CD4-positive, alpha-beta T cell treated with Interleukin-1 beta for 1 hour (primary cell): ENCODE measurements around the gene MPI.
A peak's percentile ranks its signal among the peaks of the same experiment; 100 is the strongest.

Experiments used
- DNase-seq, 2 donors: peaks; one replicate each; pipeline ENCODE4 v3.0.0-alpha.2; 2020 to 2022

MPI gene, protein sequence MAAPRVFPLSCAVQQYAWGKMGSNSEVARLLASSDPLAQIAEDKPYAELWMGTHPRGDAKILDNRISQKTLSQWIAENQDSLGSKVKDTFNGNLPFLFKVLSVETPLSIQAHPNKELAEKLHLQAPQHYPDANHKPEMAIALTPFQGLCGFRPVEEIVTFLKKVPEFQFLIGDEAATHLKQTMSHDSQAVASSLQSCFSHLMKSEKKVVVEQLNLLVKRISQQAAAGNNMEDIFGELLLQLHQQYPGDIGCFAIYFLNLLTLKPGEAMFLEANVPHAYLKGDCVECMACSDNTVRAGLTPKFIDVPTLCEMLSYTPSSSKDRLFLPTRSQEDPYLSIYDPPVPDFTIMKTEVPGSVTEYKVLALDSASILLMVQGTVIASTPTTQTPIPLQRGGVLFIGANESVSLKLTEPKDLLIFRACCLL

DNA sequence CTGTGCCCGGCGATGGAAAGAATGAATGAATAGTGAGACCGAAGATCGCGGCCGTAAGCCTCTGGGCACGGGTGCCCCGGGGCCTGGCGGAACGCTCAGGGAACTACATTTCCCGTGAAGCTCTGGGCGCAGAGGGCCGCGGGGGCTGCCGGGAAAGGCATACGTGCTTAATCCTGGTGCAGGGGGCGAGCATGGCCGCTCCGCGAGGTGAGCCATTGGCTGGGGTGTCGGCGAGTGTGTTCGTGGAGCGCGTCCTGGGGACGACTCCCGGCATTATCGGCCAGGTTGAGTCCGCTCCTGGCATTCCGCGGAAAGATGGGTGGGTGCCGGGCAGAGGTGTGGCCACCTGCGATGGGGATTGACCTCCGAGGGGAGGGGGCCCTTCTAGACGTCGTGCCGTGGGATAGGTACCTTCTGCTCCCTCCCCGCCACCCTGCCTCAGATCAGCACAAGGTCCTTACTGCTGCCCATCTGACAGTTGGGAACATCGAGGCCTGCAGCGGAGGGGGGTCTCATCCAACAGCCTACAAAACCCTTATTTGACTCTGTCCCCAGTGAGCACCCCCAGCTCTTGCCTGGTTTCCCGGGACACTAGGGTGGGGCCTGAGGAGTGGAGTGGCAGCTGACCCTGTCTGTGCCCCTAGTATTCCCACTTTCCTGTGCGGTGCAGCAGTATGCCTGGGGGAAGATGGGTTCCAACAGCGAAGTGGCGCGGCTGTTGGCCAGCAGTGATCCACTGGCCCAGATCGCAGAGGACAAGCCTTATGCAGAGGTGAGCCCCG, at the start of gene MPI:
Gene MPI, plus strand, starts transcription at position 160 of the 782 bp plus-strand sequence. Its CDS starts 32 bp downstream, at position 192.
- DNase-seq, result peak; percentile 84 to 87

DNA sequence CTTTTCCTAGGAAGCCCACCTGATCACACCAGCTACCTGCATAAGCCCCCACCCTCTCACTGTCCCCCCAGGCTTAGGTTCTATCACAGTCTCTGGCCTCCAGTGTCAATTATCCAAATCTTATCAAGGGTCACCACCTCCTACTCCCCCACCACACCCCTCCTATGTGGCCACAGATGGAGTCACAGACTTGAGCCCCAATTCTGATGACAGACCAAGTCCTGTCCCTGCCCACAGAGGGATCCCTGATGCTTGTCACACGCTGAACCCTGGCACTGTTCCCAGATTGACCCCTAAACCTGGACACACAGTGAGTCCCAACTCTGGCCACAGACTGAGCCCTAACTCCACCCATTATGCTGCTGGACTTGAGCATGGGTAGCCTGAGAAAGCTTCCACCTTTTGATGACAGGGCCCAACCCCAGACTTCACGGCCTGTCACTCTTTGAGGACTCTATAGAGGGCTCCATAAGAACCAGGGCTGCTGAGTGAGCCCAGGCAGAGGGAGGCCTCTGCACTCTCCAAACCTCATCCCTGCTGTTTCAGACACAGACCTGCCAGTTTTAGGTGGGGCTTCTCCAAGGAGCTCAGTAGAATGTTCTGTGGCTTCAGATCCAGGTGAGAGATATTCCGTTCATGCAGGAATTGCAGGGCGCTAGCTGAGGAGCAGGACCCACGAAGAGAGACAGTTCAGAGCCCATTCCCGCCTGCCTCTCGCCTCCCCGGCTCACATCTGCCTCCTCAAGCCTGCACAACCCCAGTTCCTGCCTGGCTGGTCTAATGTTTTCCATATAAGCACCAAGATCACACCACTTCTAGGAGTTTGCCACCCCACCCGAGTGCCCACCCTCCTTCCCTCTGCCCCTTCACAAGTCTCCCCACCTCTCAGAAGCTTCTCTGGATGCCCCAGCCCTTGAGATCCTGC, 48.7 kb upstream of the MPI start:
- DNase-seq, result no peak

DNA sequence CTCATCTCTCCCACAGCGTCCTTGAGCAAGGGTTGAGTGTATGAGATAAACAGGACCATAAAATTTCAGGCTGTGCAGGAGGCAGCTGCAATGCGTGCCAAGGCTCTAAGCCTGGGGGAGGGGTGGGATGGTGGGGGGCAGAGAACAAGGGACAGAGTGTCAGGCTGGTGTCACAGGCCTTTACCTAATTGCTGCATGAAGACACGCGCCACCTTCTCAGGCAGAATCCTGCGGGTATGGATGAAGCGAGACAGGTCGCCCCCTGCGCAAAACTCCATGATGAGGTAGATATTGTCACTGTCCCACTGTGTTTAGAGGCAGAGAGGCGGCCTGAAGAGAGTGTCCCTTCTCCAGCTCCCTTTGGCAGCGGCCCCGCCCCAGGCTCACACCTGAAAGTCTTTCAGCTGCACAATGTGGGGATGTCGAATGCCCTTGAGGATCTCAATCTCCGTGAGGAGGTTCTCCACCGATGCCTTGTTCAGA, 47.9 kb upstream of the MPI start:
- no peak for DNase-seq

DNA sequence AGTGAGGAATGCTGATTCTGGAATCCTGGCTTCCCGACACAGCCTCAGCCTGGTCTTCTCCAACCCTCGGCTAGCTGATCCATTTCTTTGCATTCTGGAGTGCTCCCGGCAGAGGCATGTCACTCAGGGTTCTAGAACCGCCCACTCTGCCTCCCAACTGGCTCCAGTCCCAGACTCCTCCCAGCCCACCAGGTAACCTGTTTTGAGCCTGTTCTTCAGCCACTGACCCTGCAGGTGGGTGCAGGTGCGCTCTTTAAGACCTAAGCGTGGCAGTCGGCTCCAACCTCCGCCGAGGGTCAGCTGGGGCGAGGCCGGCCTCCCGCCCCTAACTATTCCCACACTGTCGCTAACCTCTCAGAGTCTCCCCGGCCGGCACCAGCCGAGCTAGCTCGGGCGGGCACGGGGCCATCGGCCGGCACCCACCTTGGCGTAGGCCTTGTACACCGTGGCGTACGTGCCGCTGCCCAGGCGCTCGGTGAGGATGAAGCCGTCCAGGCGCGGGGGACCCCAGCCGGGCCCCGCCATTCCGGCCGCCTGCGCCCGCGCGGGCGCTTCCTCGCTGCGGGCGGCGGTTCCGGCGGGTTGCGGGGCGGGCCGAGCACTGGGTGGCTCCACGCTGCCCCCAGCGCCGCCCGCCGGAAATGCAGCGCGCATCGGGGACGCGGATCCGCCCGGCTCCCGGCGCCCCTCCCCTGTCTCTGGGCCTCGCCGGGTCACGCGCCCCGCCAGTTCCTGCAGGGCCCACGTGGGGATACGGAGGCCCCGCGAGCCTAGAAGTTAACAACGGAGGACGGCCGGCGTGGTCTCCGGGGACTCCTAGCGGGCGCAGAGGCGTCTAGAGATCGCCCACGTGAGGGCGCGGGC, 47.0 kb upstream of the MPI start, which contains the start of gene ULK3:
Gene ULK3, minus strand, starts transcription at position 576 of the 864 bp plus-strand sequence. Its CDS starts 51 bp downstream, at position 525.
- DNase-seq, result peak; percentile 92 to 93

DNA sequence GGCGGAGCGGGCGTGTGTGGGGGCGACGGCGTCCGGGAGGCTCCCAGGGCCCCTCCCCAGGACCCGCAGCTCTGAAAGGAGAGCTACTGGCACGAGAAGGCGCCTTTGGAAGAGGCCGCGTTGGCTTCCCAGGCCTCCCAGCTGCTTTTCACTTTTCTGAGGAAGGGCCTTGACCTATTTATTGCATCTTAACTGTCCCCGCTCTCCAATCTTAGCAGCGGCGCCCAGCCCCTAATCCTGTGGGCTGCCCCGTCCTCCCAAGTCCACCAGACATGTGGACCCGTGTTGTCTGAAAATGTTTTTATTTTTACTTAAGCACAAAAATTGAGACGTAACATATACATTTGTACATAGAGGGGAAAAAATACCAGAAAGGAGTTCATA, 46.4 kb upstream of the MPI start:
- DNase-seq, result no peak

DNA sequence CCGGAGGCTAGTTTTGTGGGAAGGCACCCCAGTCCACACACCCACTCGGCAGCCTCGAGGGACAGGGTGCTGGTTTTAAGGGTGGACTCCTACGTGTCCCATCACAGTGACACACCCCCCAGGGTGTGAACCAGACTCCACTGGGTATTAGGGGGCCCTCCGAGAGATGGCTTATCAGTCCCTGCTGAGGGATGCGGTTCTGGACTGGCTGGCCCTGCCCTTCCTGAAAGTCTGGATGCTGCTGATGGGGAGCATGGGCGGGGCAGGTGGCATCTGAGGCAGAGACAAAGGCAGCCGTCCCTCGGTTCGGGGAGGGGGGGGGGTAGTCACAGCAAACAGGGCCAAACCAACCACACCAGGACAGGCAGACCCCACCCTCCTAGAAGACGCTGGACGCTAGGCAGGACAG, 45.9 kb upstream of the MPI start:
- no peak for DNase-seq

DNA sequence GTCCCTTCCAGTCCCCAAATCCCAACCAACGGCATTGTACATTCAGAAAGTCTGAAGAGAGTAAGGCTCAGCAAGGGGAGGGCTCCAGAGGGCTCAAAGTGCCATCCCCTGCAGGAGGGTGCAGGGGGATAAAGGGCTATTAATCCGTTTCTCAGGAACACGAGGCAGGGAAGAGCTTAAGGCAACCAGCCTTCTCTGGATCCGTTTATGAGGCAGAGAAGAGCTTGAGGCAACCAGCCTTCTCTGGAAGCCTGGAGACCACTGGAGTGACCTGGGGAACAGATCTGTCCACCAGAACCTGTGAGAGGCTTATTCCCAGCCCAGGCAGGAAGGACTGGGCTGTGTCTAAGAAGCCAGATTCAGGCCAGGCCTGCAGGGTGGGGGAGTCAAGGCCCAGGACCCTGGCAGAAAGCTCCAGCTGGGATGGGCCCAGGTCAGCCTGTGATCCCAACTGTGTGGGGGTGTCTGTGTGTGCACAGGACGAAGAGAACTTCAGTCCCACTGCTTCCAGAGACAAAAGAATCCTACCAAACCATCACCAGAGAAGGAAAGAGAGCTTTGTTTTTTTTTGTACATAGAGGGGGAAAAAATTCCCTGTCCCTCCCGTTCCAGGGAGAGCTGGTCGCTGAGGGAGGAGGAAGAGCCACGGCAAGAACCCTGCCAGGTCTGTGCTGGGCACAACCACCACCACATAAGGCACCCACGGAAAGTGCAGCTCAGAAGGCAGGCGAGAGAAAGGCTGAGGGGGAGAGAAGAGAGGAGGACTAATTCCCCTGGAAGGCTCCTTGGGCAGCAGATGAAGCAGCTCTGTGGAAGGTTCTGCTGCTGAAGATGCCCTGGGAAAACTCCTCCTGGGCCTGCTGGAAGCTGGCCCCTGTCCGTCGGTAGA, 45.3 kb upstream of the MPI start:
- peak in 1 of 2 donors; percentile 11 for DNase-seq

DNA sequence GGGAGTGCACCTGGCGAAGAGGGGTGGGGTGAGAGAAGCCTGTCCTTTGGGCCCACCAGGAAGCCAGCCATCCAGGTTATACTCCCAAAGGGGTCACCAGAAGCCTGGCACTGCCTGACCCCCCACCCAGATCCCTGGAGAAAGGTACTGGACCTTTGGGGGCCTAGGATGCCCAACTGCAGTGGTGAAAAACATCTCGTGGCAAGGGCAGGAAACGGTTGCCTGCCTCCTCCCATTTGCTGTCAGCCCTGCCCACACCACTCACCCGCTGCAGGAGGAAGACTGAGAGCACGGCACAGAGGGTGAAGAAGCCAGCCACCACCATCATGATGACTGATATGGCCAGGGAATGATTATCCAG, 44.7 kb upstream of the MPI start:
- peak; percentile 35 to 52 for DNase-seq

DNA sequence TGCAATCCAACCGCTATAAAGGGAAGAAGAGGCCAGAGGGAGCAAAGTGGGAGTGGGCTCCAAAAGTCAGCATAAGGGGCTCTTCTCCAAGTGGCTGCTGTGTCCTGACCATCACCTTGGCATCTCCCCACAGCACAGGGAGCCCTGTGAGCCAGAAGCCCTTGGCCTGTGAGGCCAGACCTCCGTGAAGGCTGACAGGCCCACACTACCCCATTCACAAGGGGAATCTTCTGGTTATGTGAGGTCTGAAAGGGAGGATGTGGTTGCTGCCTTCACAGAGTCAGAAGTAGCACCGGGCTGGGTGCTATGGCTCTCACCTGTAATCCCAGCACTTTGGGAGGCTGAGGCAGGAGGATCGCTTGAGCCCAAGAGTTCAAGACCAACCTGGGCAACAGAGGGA, 44.3 kb upstream of the MPI start:
- peak in 1 of 2 donors; percentile 28 for DNase-seq

DNA sequence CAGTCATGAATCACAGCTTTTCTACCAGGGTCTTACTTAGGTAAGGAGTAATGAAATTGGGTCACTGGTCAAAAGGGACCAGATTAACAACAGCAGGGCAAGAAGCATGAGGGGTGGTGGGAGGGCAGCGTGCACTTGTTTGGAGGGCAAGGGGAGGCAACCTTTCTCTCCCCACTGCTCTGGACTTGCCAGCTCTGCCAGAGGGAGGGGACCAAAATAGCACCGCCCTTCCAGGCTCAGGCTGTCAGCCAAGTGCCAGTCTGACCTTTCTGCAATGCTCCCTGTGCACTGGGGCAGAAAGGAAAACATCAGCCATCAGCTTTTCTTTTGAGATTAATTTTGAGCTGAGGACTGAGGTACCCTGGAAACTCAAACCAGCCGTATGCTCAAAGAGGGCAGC, 42.4 kb upstream of the MPI start:
- DNase-seq, result no peak

DNA sequence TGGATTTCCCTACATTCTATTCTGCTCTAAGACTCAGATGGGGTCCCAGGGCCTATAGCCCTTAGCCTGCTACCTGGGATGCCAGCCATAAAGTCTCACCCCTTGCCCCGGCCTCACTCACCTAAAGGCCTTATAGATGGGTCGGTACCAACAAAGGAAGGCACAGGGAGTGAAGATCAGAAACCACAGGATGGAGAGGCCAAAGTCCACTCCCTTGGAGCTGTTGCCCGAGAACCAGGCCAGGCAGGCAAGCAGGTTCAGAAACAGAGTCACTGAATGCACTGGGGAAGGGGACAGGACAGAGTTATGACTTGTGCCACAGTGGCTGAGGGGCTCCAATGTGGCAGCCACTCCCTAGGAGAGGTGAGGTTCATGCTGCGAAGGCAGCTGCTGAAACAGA, 39.4 kb upstream of the MPI start:
- no peak for DNase-seq

DNA sequence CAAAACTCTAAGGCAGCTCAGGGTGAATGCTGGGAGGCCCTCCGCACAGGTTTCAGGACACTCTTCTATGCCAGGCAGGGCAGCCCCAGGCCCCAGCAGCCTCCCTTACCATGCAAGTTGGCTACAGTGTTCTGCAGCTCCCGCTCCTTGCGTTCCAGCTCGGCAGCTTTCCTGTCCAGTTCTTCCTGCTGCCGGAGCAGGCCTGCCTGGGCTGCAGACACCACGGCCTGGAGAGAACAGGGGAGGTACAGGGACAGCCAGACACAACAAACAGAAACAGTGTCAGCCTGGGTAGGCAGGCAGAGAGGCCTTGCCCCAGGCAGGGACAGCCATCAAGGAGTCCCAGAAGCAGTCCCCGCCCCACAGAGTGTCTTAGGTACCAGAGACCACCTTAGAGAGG, 37.9 kb upstream of the MPI start:
- no peak for DNase-seq

DNA sequence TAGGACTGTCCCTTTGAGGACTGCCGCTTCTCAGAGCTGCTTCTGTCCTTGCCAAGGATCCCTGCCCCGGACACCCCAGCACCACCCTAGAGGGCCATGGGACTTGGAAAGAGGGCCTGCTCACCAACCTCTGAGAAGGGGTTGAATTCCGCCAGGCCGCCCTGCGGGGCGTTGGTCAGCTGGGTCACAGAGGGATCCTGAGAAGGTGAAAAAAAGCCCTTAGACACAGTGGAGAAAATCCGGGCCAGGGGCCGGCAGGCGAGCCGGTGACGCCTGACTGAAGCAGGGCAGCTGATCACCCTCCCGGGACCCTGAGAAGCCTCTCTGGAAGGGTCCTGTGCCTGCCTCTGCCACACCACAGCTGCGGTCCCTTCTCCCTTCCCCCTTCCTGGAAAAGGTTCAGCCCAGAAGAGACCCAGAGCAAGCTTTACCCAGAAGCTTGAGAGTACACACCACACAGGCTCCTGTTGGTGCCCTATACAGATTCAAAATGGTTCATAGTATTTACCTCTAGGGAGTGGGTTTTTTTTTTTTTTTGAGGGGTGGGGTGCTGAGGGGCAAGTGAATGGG, 35.3 kb upstream of the MPI start:
- DNase-seq, result no peak

DNA sequence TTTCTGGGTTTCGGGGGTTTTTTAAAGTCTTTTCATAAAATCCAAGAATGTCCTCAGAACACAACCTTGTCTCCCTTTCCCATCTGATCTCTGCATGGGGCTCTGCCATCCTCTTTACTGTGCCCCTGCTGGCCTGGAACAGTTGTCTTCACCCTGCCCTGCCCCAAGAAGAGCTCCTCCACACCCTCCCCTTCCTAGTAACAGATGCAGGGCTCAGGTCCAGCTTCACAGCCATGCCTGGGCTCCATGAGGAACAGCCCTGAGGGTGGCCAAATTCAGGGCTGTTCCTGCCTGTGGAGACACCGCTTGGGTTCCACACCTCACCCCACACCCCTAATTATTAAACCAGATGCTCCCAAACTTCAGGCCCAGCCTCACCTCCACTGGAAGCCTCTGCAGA, 34.0 kb upstream of the MPI start:
- no peak for DNase-seq

DNA sequence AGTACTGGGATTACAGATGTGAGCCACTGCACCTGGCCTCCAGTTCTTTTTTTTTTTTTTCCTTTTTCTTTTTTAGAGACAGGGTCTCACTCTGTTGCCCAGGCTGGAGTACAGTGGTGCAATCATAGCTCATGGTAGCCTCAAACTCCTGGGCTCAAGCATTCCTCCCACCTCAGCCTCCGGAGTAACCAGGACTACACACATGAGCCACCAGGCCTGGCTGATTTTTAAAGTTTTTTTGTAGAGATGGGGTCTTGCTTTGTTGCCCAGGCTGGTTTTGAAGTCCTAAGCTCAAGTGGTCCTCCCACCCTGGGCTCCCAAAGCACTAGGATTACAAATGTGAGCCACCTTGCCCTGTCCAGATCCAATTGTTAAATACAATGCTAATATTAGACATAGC, 33.3 kb upstream of the MPI start:
- no peak for DNase-seq

DNA sequence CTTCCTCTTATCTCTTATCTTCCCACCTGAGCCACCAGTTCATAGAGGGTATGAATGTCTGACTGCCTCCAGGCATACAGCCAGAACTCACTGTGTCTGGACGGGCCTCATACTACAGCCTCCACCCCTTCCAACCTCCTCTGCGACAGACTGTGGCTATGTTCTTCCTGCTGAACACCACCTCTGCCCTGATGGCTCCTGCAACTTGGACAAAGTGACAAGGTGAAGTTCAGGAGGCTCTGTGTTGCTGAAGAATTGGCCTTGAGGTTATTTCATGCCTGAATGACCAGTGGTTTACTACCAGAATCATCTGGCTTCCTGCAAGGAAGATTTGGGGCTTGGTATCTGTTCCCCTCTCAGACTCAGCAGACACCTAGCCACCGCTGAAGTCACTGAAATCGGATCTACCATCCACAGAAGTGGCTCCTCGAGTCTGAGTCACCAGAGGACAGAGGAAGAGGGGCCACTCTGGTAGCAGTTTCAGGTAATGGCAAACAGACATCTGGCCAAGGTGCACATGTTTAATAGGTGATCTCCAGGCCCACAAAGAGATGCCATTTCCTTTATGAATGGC, 32.7 kb upstream of the MPI start:
- no peak for DNase-seq

DNA sequence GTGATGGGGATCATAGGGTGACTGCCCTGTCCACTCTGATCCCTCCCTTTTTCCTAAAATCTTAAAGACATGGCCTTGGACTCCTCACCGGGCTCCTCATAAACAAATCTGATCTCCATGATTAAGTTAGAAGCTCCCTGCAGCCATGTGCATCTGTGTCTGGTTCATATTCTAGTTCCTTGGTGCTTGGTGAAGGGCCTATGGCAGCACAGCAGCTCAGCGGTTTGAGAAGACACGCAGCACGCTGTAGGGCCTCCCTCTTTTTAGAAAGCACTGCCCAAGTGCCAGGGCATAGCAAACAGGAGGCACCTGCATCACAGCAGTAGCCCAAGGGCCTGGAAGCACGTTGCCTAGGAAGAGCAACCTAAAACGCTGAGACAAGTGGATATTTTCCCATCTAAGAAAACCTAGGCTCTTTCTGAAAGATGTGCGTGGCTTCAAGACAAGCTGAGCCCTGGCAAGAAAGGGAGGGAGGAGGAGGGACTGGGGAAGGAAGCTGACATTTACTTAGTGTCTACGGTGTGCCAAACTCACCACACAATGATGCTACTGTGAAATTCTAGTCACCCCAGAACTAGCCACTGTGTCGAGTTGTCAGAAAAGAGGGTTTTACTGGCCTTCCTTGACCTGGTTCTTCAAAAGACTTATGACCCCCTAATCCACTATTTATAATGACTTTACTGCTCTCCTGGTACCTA, 32.0 kb upstream of the MPI start:
- no peak for DNase-seq

DNA sequence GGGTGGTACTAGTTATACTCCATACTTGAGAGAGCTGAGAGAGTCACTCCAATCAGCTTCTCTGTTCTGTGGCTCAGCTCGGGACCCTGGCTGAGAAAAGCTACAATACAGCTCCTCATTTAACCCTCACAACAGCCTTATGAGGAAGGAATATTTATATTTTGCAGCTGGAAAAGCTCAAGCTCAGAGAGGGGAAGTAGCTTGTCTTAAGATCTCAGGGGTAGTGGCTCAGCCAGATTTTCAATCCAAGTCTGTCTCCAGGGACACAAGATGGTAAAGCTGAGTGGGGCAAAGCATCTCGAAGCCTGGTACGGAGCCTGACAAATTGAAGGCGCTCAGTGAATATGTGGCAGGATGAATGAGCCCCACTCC, 31.5 kb upstream of the MPI start:
- DNase-seq, result no peak

DNA sequence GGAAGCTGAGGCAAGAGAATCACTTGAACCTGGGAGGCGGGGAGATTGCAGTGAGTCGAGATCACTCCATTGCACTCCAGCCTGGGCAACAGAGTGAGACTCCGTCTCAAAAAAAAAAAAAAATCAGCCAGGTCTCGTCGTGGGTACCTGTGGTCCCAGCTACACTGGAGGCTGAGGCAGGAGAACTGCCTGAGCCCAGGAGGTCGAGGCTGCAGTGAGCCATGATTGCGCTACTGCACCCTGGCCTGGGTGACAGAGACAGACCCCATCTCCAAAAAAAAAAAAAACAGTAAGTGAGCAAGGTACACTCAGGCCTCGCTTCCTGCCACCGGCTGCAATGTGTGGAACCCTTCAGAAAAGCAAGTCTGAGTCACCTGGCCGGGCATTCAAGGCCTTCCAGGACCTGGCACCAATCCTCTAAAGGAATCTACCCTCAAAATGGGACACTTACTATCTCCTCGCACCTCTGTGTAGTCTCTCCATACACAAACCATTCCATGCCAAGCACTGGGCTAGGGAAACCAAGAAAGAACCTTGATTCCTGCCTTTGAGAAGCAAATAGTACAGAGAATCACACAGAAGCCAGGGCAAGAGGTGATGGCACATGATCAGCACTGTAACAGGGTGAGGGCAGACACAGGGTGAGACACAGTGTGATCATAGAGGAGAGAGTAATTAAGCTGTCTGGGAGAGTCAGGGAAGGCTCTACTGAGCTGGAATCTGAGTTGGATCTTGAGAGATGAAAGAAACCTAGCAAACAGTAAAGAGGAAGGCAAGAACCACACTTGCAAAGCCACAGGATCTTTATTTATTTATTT, 26.4 kb upstream of the MPI start:
- DNase-seq, result no peak
